ENCODE measurements around the gene GJC2.
A peak's percentile ranks its signal among the peaks of the same experiment; 100 is the strongest.

GJC2 gene

GRCh38 chr1:228114827-228115226, 34.9 kb upstream of the GJC2 start:
- no peak for DNase-seq (ENCODE audit: low read depth in 2 of 2)

GRCh38 chr1:228117335-228117734, 32.4 kb upstream of the GJC2 start:
- no peak for DNase-seq (ENCODE audit: low read depth in 2 of 2)

- DNase-seq (ENCODE audit: low read depth in 2 of 2): no peak
Measured at GRCh38 chr1:228118040-228118439, 31.7 kb upstream of the GJC2 start.

GRCh38 chr1:228120351-228120750, 29.4 kb upstream of the GJC2 start:
- DNase-seq (ENCODE audit: low read depth in 2 of 2): no peak

- DNase-seq (ENCODE audit: low read depth in 2 of 2): no peak
Measured at GRCh38 chr1:228120857-228121489, 28.8 kb upstream of the GJC2 start.

- no peak for DNase-seq (ENCODE audit: low read depth in 2 of 2)
Measured at GRCh38 chr1:228122921-228123441, 26.7 kb upstream of the GJC2 start.

GRCh38 chr1:228123505-228123904, 26.2 kb upstream of the GJC2 start:
- DNase-seq (ENCODE audit: low read depth in 2 of 2): no peak

- DNase-seq (ENCODE audit: low read depth in 2 of 2): no peak
Measured at GRCh38 chr1:228125185-228125584, 24.5 kb upstream of the GJC2 start.

GRCh38 chr1:228131766-228132165, 18.0 kb upstream of the GJC2 start:
- DNase-seq (ENCODE audit: low read depth in 2 of 2): no peak

GRCh38 chr1:228134591-228134990, 15.1 kb upstream of the GJC2 start:
- no peak for DNase-seq (ENCODE audit: low read depth in 2 of 2)

GRCh38 chr1:228136901-228137300, 12.8 kb upstream of the GJC2 start:
- no peak for DNase-seq (ENCODE audit: low read depth in 2 of 2)

- no peak for DNase-seq (ENCODE audit: low read depth in 2 of 2)
Measured at GRCh38 chr1:228139406-228139930, 10.3 kb upstream of the GJC2 start.

GRCh38 chr1:228139931-228140723, 9.6 kb upstream of the GJC2 start, which contains the start of gene GUK1:
Gene GUK1, plus strand, starts transcription at chr1:228140279. Its CDS starts 24 bp downstream, at chr1:228140303.
- peak; percentile 99 to 100 for DNase-seq (ENCODE audit: low read depth in 2 of 2)

- no peak for DNase-seq (ENCODE audit: low read depth in 2 of 2)
Measured at GRCh38 chr1:228140724-228141225, 9.0 kb upstream of the GJC2 start.

- no peak for DNase-seq (ENCODE audit: low read depth in 2 of 2)
Measured at GRCh38 chr1:228141226-228142044, 8.3 kb upstream of the GJC2 start.

- no peak for DNase-seq (ENCODE audit: low read depth in 2 of 2)
Measured at GRCh38 chr1:228142155-228142691, 7.5 kb upstream of the GJC2 start.

- DNase-seq (ENCODE audit: low read depth in 2 of 2): no peak
Measured at GRCh38 chr1:228142701-228143136, 7.0 kb upstream of the GJC2 start.

GRCh38 chr1:228143480-228144192, 6.1 kb upstream of the GJC2 start:
- DNase-seq (ENCODE audit: low read depth in 2 of 2): no peak

GRCh38 chr1:228144193-228144992, 5.3 kb upstream of the GJC2 start:
- no peak for DNase-seq (ENCODE audit: low read depth in 2 of 2)

GRCh38 chr1:228144993-228145343, 4.8 kb upstream of the GJC2 start:
- DNase-seq (ENCODE audit: low read depth in 2 of 2): no peak
